ENCODE results near the gene HYI.

The HYI gene

GRCh38 chr1:43450251-43450941, 3.3 kb downstream of the HYI start:
- H3K9me3 ChIP-seq (ENCODE audit: control insufficient read depth, low read length), result no peaks in the 10 kb centered on the region
- H3K27ac ChIP-seq, result no peak overlapping the region

GRCh38 chr1:43449708-43450069, 4.0 kb downstream of the HYI start:
- Histone ChIP-seq H3K27ac (no peak overlapping the region), H3K27me3 (ENCODE audit: control insufficient read depth, insufficient read depth, low read length) (no peaks in the 10 kb centered on the region), H2AFZ (no peak overlapping the region), H3K4me1 (no peaks in the 10 kb centered on the region), H3K9me3 (ENCODE audit: control insufficient read depth, low read length) (no peaks in the 10 kb centered on the region), H3K4me3 (ENCODE audit: low read depth, low read length) (no peak overlapping the region), H3K79me2 (no peaks in the 10 kb centered on the region), H3K36me3 (ENCODE audit: control insufficient read depth, insufficient read depth, low read length) (no peaks in the 10 kb centered on the region), H3K4me2 (ENCODE audit: low read length) (no peak overlapping the region), H3K9ac (no peak overlapping the region)
- TF ChIP-seq CTCF (IDR thresholded peaks at IDR 0.05), result no peak

More at GRCh38 chr1:43450251-43450941, 3.3 kb downstream of the HYI start:
- Histone ChIP-seq H3K36me3 (ENCODE audit: control insufficient read depth, insufficient read depth, low read length) (no peaks in the 10 kb centered on the region), H3K9ac (no peak overlapping the region), H3K79me2 (no peaks in the 10 kb centered on the region), H3K4me3 (ENCODE audit: low read depth, low read length) (no peak overlapping the region), H2AFZ (no peak overlapping the region), H3K4me1 (no peaks in the 10 kb centered on the region), H3K4me2 (ENCODE audit: low read length) (no peak overlapping the region), H3K27me3 (ENCODE audit: control insufficient read depth, insufficient read depth, low read length) (no peaks in the 10 kb centered on the region)
- no peak for TF ChIP-seq CTCF (IDR thresholded peaks at IDR 0.05)

- H3K4me1 ChIP-seq, result no peaks in the 10 kb centered on the region
- no peak overlapping the region for H3K27ac ChIP-seq
Measured at GRCh38 chr1:43448955-43449707, 4.6 kb downstream of the HYI start.

GRCh38 chr1:43447891-43448708, 5.6 kb downstream of the HYI start:
- Histone ChIP-seq H3K4me1 (no peaks in the 10 kb centered on the region), H3K79me2 (no peaks in the 10 kb centered on the region), H3K4me3 (ENCODE audit: low read depth, low read length) (no peak overlapping the region), H3K9ac (no peak overlapping the region), H3K36me3 (ENCODE audit: control insufficient read depth, insufficient read depth, low read length) (no peaks in the 10 kb centered on the region), H2AFZ (no peak overlapping the region), H3K4me2 (ENCODE audit: low read length) (no peak overlapping the region), H3K9me3 (ENCODE audit: control insufficient read depth, low read length) (no peaks in the 10 kb centered on the region), H3K27ac (no peak overlapping the region), H3K27me3 (ENCODE audit: control insufficient read depth, insufficient read depth, low read length) (no peaks in the 10 kb centered on the region)
- no peak for TF ChIP-seq CTCF (IDR thresholded peaks at IDR 0.05)

More at GRCh38 chr1:43448955-43449707, 4.6 kb downstream of the HYI start:
- Histone ChIP-seq H3K9me3 (ENCODE audit: control insufficient read depth, low read length) (no peaks in the 10 kb centered on the region), H2AFZ (no peak overlapping the region), H3K36me3 (ENCODE audit: control insufficient read depth, insufficient read depth, low read length) (no peaks in the 10 kb centered on the region), H3K4me2 (ENCODE audit: low read length) (no peak overlapping the region), H3K9ac (no peak overlapping the region), H3K79me2 (no peaks in the 10 kb centered on the region), H3K4me3 (ENCODE audit: low read depth, low read length) (no peak overlapping the region), H3K27me3 (ENCODE audit: control insufficient read depth, insufficient read depth, low read length) (no peaks in the 10 kb centered on the region)
- TF ChIP-seq CTCF (IDR thresholded peaks at IDR 0.05), result no peak

Data from parathyroid adenoma (tissue), 2 donors.